Fibroblast of mammary gland (primary cell): Measurements from ENCODE around the gene MCM3AP.
A peak's percentile ranks its signal among the peaks of the same experiment; 100 is the strongest.

Experiments
- DNase-seq: peaks from one replicate; pipeline ENCODE4 v3.0.0-alpha.2; 2010; ENCODE audit warnings: low read depth
- H3K4me3 ChIP-seq: 2 replicates; pipeline ENCODE4 v1.5.1; 2011; ENCODE audit warnings: low read depth, mild to moderate bottlenecking, low read length, moderate library complexity; ENCODE audit not compliant: control insufficient read depth
- TF ChIP-seq, protein P1 (sequence below): conservative IDR thresholded peaks from 2 replicates; pipeline ENCODE4 v1.5.1; 2011; ENCODE audit warnings: low read depth, low read length, inconsistent platforms; ENCODE audit not compliant: control insufficient read depth, insufficient read depth

The MCM3AP gene

DNA sequence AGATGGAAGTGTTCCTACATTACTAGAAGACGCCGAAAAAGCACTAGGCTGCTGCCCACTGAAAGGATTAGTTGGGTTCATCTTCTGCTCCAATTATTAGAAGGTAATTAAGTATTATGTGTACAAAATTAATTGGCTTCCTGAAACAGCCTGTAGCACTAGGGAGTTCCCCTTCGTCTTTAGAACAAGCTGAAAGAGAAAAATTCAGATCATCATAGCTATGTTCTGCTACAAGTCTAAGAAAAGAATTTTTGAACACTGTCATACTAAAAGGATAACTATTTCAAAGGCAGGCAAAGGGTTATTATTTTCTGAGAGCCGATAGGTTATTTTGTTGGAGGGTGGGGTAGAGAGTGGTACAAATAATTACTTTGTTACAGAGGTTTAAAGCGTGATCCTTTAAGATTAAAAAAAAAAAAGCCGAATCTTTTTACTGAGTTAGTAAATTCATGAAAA lies at the start of gene MCM3AP:
Gene MCM3AP, minus strand, starts transcription at position 406 of the 456 bp plus-strand sequence. Its CDS starts 325 bp downstream, at position 81.
- TF ChIP-seq, protein P1, sequence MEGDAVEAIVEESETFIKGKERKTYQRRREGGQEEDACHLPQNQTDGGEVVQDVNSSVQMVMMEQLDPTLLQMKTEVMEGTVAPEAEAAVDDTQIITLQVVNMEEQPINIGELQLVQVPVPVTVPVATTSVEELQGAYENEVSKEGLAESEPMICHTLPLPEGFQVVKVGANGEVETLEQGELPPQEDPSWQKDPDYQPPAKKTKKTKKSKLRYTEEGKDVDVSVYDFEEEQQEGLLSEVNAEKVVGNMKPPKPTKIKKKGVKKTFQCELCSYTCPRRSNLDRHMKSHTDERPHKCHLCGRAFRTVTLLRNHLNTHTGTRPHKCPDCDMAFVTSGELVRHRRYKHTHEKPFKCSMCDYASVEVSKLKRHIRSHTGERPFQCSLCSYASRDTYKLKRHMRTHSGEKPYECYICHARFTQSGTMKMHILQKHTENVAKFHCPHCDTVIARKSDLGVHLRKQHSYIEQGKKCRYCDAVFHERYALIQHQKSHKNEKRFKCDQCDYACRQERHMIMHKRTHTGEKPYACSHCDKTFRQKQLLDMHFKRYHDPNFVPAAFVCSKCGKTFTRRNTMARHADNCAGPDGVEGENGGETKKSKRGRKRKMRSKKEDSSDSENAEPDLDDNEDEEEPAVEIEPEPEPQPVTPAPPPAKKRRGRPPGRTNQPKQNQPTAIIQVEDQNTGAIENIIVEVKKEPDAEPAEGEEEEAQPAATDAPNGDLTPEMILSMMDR = no peak
- H3K4me3 ChIP-seq = peak within 1 kb of the TSS; percentile 69

GRCh38 chr21:46334351-46335140 lies 49.1 kb upstream of the MCM3AP start:
- no peak for DNase-seq
- TF ChIP-seq, protein P1 = no peak
- no peak overlapping the region for H3K4me3 ChIP-seq

More for the DNA sequence above, at the start of gene MCM3AP:
- DNase-seq = no peak

DNA sequence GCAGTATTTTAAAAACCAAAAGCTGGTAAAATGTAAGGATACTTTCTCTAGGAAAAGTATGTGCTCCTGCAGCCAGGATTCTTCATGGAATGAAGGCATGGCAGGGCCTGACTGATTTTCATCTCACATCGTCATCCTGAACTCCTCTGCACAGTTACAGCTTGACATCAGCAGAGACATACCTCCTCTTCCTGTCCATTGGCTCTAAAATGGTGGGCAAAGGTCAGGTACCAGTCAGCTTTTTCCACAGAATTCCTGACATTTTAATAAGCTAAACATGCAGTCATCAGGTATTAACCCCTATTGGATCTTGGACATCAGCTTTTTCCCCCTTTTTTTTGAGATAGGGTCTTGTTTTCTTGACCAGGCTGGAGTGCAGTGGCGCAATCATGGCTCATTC lies 44.4 kb upstream of the MCM3AP start:
- TF ChIP-seq, protein P1 = no peak
- no peak overlapping the region for H3K4me3 ChIP-seq
- no peak for DNase-seq

GRCh38 chr21:46328151-46328550 lies 42.7 kb upstream of the MCM3AP start:
- TF ChIP-seq, protein P1 = no peak
- no peak overlapping the region for H3K4me3 ChIP-seq
- DNase-seq = no peak

GRCh38 chr21:46327711-46328110 lies 42.3 kb upstream of the MCM3AP start:
- no peak for DNase-seq
- TF ChIP-seq, protein P1 = no peak
- no peak overlapping the region for H3K4me3 ChIP-seq

- H3K4me3 ChIP-seq = no peak overlapping the region
- DNase-seq = no peak
- TF ChIP-seq, protein P1 = no peak
Measured at GRCh38 chr21:46326110-46326703, 40.8 kb upstream of the MCM3AP start.
